ENCODE measurements around the gene PPARD.

The PPARD gene

DNA sequence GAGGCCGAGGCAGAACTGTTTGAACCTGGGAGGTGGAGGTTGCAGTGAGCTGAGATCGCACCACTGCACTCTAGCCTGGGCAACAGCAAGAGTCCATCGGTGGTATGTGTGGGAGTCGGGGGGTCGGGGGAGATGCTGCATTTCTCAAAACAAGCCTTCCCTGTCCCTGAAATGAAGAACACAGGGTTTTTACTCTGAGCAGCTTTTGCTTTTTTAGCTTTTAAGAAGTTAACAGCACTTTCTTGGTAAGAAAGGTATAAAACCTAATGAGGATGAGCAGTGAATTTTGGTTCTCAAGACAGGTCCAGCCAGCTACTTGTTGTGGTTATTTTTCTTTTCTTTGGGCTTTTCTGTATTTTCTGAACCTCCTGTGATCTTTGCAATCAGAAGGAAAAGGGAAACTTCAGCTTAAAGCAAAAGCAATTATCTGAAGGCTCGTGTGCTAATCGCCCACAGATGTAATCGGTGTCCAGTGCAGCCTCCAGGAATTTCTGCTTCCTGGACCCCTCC, 129.5 kb downstream of the PPARD start:
- DNase-seq (ENCODE audit: low spot score), result no peak

GRCh38 chr6:35473075-35473849, 130.9 kb downstream of the PPARD start:
- no peak for DNase-seq (ENCODE audit: low spot score)

- no peak for DNase-seq (ENCODE audit: low spot score)
Measured at GRCh38 chr6:35473850-35474130, 131.4 kb downstream of the PPARD start.

DNA sequence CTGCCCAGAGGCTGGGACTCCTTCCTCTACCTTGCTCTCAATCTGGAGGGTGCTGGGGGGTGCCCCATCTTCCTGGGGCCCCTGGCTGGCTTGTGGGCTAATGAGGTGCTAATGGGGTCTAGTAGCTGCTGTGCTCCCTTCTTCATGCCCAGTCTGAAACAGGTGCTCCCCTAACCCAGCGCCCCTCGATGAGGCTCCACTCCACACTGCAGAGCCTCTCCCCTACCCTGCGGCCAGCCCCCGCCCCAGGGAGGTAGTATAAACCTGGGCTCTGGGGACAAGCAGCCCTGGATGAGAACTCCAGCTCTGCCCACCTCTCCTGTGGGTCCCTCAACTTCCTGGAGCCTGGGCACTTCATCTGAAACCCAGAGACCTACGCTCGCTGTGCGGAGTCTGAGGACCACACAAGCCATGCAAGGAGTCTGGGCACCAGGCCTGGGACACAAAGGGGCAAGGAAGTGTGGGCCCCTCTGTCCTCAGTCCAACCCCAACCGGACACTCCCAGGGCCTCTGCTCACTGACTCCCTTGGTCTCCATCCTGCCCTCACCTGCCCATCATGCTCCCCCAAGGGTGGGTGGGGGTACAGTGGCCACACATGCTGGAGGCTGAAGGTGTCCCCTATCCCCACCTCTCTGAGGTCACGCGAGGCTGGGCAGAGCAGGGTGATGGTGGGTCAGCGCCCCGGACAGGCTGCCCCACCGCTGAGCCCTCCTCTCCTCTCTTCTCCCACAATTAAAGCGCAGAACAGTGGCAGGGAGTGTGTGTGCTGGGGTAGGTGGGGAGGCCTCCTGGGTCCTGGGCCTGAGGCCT, 132.0 kb downstream of the PPARD start:
- no peak for DNase-seq (ENCODE audit: low spot score)

- no peak for DNase-seq (ENCODE audit: low spot score)
Measured at GRCh38 chr6:35474942-35475570, 132.7 kb downstream of the PPARD start.

GRCh38 chr6:35475573-35475972, 133.2 kb downstream of the PPARD start:
- no peak for DNase-seq (ENCODE audit: low spot score)

DNA sequence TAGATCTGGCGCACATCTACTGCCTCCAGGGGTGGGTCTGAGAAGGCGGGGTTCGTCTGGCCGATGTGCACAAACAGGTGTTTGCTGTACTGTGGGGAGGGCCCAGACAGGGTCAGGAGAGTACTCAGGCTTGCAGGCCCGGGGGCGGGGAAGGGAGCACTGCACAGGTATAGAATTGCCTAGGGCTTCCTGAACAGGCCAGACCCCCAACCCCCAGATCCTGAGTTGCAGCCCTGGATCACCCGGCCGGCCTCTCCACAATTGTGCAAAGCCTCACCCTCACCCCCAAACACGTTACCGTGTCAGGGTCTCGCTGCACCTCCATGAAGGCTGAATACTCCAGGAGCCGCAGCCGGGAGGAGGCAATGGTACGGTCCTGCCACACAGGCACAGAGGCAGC, 133.6 kb downstream of the PPARD start:
- DNase-seq (ENCODE audit: low spot score), result no peak

DNA sequence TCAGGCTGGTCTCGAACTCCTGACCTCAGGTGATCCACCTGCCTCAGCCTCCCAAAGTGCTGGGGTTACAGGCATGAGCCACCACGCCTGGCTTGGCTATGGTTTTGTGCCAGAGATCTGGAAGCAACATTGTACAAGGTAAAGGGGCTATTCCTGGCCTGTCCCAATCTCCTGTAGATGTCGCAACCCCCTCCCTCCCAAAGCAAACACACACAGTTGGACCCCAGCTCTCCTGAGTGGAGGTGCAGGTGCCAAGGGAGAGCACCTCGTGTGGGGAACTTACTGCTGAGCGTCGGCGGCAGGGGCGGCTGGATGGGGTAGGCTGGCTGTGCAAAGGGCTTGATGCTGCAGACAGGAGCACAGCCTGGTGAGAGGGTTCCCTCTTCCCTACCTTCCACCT, 134.7 kb downstream of the PPARD start:
- DNase-seq (ENCODE audit: low spot score), result no peak

Measured in HuH-7 (cell line).